Fibroblast of mammary gland (primary cell): Measurements from ENCODE around the gene RLF.

Experiments
- DNase-seq: peaks from one replicate; pipeline ENCODE4 v3.0.0-alpha.2; 2010; ENCODE audit warnings: low read depth
- H3K4me3 ChIP-seq: 2 replicates; pipeline ENCODE4 v1.5.1; 2011; ENCODE audit warnings: low read depth, mild to moderate bottlenecking, low read length, moderate library complexity; ENCODE audit not compliant: control insufficient read depth
- CTCF ChIP-seq: conservative IDR thresholded peaks from 2 replicates; pipeline ENCODE4 v1.5.1; 2011; ENCODE audit warnings: low read depth, low read length, inconsistent platforms; ENCODE audit not compliant: control insufficient read depth, insufficient read depth

Gene RLF

GRCh38 chr1:40161125-40161887, at the start of gene RLF:
Gene RLF (plus strand): TSS chr1:40161387. CDS start chr1:40161400, 13 bp downstream.
- no peak for TF ChIP-seq CTCF
- peak; percentile 90 for DNase-seq
- peak within 1 kb of the TSS; percentile 94 for H3K4me3 ChIP-seq

- no peak for DNase-seq
- TF ChIP-seq CTCF = no peak
- H3K4me3 ChIP-seq = no peak overlapping the region
Measured at GRCh38 chr1:40114400-40114799, 46.8 kb upstream of the RLF start.

- no peak for DNase-seq
- TF ChIP-seq CTCF = no peak
Measured at GRCh38 chr1:40120128-40120527, 41.1 kb upstream of the RLF start.

GRCh38 chr1:40122855-40123254, 38.3 kb upstream of the RLF start:
- no peak for DNase-seq
- TF ChIP-seq CTCF = no peak
- no peak overlapping the region for H3K4me3 ChIP-seq

More at GRCh38 chr1:40120128-40120527, 41.1 kb upstream of the RLF start:
- H3K4me3 ChIP-seq = no peak overlapping the region

GRCh38 chr1:40130892-40131291, 30.3 kb upstream of the RLF start:
- no peak for DNase-seq
- no peak for TF ChIP-seq CTCF
- no peak overlapping the region for H3K4me3 ChIP-seq

- TF ChIP-seq CTCF = no peak
- DNase-seq = no peak
- peak overlapping the region; percentile 12 for H3K4me3 ChIP-seq
Measured at GRCh38 chr1:40132383-40133311, 28.5 kb upstream of the RLF start.
